ENCODE results near the gene CERS2.
"Not testable (repeated sequence)": the region's sequence is repeated elsewhere in the genome, so short reads cannot be mapped to it uniquely, and the experiment has no call there.

The CERS2 gene

DNA sequence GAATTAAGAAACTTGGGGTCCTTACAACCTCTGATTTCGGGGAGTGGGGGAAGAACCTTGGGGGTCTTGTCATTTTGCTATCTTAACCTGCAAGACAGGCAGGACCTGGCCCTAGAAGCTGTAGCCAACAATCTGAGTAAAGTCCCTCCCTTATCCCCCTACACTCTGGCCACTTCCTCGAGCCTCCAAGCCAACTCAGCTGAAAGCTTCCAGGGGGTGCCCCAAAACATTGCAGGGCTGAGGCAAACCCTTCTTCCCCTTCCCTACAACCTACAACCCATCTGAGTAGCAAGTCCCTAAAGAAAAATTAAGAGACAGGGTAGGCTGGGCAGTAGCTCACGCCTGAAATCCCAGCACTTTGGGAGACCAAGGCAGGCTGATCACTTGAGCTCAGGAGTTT, 5.0 kb downstream of the CERS2 start:
- no peak overlapping the region for H3K4me3 ChIP-seq (ENCODE audit: low read length)
- TF ChIP-seq ZNF274 (IDR thresholded peaks at IDR 0.05; ENCODE audit: low read depth, low read length), result no peak

DNA sequence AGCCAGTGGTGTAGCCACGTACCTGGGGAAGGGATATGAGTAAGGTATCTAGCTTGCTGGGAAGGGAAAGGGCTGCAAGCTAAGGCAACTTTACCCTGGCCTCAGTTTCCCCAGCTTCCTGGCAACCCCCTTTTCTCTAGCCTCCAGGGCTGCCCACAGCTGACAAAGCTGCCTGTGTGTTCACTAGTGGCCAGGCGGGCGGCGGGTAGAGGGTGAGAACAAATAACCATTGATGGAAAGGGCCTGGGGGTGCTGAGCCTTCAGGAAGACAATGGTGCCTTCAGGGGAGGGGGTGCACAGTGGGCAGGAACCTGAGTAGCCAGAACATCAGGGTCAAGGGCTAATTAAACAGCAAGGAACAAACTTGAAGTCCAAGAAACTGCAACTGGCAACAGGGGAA, 6.1 kb downstream of the CERS2 start:
- TF ChIP-seq ZNF274 (IDR thresholded peaks at IDR 0.05; ENCODE audit: low read depth, low read length), result no peak
- no peak overlapping the region for H3K4me3 ChIP-seq (ENCODE audit: low read length)

DNA sequence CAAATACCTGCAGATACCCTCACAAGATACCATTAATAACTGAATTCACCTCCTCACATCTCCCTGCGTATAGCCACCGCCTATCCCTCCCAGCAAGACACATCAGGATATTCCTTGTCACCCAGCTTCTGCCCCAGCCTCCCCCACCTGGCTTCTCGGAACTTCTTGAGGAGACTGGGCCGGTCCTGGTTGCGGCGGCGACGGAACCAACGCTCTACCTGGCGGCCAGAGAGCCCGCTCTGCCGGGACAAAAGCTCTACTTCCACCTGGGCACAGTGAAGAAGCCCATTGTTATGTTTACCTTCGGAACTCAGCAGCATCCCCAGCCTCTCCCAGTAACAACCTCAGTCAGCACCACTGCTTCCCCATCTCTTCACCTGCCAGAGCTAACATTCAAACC, 6.7 kb downstream of the CERS2 start:
- TF ChIP-seq ZNF274 (IDR thresholded peaks at IDR 0.05; ENCODE audit: low read depth, low read length), result no peak
- no peak overlapping the region for H3K4me3 ChIP-seq (ENCODE audit: low read length)

DNA sequence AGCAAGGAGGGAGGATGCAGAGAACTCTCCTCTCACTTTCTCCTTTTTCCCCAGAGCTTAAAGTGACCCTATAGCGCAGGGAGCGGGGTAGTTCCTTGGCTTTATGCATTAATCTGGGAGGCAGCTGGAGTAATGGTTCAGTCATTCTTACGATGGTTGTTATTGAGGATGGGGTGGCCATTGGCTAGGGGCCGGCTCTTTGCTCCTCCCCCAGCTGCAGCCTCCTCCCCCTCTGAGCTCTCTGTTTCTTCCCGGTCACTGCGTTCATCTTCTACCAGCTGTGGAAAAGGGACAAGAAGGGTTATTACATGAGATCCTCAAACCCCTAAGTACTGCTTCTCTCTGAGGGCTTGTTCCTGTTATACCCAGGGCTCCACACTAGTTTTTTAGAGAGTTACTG, 8.6 kb downstream of the CERS2 start:
- H3K4me3 ChIP-seq (ENCODE audit: low read length), result no peak overlapping the region
- TF ChIP-seq ZNF274 (IDR thresholded peaks at IDR 0.05; ENCODE audit: low read depth, low read length), result no peak

DNA sequence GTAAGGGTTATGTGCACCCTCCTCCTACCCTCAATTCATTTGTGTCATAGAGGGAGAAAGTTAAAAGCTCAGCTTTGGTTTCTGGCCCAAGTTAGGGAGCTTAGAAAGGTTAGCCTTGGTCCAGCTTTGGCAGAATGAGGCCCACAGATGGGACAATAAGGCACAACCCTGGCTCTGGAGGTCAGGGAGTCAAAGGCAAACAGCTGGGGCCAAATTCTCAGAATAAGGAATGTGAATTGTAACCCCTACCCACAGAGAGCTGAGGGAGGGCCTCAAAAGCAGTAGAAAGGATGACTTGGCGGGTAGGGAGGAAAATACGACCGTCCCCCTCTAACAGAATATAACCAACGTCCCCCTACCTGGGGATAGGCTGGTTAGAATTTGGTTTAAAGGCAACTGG, 9.0 kb downstream of the CERS2 start:
- TF ChIP-seq ZNF274 (IDR thresholded peaks at IDR 0.05; ENCODE audit: low read depth, low read length), result no peak
- no peak overlapping the region for H3K4me3 ChIP-seq (ENCODE audit: low read length)

DNA sequence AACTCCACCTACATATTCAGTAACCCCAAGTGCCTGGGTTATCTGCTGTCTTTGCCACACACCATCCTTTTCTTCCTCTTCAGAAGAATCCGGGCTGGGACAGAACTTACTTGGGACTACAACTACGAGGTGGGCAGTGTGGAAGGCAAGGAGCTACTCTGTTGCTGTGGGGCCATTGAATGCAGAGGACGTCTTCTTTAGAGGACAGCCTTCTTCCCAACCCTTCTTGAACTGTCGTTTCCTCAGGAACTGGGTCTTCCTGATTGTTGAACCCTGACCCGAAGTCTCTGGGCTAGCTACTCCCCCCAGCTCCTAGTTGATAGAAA, 10.5 kb downstream of the CERS2 start:
- no peak for TF ChIP-seq ZNF274 (IDR thresholded peaks at IDR 0.05; ENCODE audit: low read depth, low read length)

DNA sequence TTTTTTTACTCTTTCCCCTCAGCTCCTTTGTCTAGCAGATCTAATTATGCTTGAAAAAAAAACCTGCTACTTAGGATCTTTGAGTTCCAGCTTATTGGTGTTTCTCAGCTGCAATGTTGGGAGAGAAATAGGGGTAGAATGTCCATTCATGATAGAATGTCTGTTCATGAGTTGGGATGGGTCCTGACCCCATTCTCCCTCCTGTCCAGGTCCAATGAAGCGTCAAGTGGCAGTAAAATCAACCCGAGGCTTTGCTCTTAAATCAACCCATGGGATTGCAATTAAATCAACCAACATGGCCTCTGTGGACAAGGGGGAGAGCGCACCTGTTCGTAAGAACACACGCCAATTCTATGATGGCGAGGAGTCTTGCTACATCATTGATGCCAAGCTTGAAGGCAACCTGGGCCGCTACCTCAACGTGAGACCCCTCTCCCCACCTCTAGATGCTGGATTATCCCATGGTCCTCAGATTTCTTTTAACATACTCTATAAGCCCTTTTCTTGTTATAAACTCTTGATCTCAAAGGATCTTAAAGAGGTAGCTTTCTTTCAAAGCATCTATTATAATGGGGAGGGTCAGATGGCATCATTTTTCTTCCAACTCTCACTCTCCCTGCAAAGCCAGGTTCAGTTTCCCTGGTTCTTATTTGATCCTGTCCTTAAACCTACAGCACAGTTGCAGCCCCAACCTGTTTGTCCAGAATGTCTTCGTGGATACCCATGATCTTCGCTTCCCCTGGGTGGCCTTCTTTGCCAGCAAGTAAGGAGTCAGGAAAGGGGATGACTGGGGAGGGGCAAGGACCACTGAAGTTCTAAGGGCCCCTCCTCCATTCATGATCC, 11.1 kb downstream of the CERS2 start:
- no peak for TF ChIP-seq ZNF274 (IDR thresholded peaks at IDR 0.05; ENCODE audit: low read depth, low read length)

More for the DNA sequence above, 10.5 kb downstream of the CERS2 start:
- H3K4me3 ChIP-seq (ENCODE audit: low read length), result no peak overlapping the region

DNA sequence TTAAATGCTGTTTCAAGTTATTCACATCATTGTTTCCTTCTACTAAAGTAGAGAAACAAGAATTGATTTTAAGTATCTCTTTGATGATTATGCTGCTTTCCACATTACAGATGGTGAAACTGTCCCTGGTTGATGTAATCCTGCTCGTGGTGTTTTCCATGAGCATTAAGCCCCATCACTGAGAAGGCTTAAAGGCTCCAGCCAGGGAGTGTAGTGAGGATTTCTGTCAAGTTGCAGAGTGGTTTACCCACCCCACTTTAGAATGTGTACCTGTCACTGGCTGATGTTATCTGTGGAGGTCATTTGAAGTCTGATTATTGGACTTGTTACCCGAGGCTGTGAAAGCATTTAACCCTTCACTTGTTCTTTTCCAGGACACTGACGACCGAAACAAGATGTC, 12.9 kb downstream of the CERS2 start:
- H3K4me3 ChIP-seq (ENCODE audit: low read length), result no peak overlapping the region
- no peak for TF ChIP-seq ZNF274 (IDR thresholded peaks at IDR 0.05; ENCODE audit: low read depth, low read length)

More for the DNA sequence above, 11.1 kb downstream of the CERS2 start:
- H3K4me3 ChIP-seq (ENCODE audit: low read length), result no peak overlapping the region

DNA sequence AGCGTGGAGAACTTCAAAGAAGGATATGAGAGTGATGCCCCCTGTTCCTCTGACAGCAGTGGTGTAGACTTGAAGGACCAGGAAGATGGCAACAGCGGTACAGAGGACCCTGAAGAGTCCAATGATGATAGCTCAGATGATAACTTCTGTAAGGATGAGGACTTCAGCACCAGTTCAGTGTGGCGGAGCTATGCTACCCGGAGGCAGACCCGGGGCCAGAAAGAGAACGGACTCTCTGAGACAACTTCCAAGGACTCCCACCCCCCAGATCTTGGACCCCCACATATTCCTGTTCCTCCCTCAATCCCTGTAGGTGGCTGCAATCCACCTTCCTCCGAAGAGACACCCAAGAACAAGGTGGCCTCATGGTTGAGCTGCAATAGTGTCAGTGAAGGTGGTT, 14.0 kb downstream of the CERS2 start:
- H3K4me3 ChIP-seq (ENCODE audit: low read length), result no peak overlapping the region

DNA sequence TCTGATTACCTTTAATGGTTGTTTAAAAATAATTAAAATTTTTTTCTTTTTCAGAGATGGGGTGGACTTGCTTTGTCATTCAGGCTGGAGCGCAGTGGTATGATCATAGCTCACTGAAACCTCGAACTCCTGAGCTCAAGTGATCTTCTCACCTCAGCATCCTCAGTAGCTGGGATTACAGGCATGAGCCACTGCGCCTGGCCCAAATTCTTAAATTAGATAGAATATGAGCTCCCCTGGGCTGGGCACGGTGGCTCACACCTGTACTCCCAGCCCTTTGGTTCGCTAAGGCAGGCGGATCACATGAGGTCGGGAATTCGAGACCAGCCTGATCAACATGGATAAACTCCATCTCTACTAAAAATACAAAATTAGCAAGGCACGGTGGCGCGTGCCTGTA, 17.0 kb downstream of the CERS2 start:
- TF ChIP-seq ZNF274 (IDR thresholded peaks at IDR 0.05; ENCODE audit: low read depth, low read length), result no peak
- no peak overlapping the region for H3K4me3 ChIP-seq (ENCODE audit: low read length)

More for the DNA sequence above, 14.0 kb downstream of the CERS2 start:
- no peak for TF ChIP-seq ZNF274 (IDR thresholded peaks at IDR 0.05; ENCODE audit: low read depth, low read length)

DNA sequence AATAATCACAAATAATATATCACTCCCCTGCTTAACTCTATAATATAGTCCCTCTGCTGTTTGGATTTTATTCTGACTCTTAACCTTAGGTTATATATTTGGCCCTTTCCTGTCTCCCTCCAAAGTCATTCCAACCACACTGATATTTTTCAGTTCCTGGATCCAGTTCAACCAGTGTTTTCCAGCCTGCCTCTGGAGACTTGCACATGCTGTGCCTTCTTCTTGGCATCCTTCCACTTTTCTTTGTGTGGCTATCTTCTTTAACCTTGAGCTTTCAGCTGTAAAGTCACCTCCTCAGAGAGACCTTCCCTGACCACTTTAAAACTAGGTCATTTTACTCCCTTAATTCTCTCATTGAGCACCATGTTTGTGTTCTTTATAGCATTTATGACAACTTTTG, 19.4 kb downstream of the CERS2 start:
- H3K4me3 ChIP-seq (ENCODE audit: low read length), result no peak overlapping the region
- no peak for TF ChIP-seq ZNF274 (IDR thresholded peaks at IDR 0.05; ENCODE audit: low read depth, low read length)

DNA sequence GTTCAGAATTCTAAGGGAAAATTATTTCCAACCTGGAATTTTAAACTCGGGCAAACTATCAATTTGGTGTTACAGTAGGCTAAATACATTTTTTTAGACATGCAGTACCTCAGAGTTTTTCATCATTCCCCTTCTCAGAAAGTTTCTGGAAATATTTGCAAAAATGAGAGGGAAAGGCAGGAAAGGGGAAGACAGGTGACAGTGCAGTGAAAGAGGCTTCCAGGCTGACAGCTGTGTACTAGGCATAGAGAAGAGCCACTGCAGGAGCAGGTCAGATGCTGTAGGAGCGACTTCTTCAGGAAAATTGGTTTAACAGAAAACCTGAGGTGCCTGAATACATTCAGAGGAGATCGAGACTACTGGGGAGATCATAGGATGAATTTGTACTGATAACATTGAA, 19.9 kb downstream of the CERS2 start:
- no peak overlapping the region for H3K4me3 ChIP-seq (ENCODE audit: low read length)
- TF ChIP-seq ZNF274 (IDR thresholded peaks at IDR 0.05; ENCODE audit: low read depth, low read length), result no peak

DNA sequence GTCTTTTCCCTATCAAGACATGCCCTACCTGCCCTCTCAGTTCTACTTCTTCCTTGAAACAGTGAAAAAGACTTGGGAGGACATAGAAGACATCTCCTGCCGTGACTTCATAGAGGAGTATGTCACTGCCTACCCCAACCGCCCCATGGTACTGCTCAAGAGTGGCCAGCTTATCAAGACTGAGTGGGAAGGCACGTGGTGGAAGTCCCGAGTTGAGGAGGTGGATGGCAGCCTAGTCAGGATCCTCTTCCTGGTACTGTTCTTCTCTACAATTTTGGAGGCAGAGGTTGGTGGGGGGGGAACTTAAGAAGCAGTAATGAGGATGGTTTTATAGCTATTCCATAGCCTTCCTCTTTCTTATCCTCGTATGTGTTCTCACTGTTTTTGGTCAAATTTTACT, 29.8 kb downstream of the CERS2 start:
- H3K4me3 ChIP-seq (ENCODE audit: low read length), result no peak overlapping the region
- no peak for TF ChIP-seq ZNF274 (IDR thresholded peaks at IDR 0.05; ENCODE audit: low read depth, low read length)

DNA sequence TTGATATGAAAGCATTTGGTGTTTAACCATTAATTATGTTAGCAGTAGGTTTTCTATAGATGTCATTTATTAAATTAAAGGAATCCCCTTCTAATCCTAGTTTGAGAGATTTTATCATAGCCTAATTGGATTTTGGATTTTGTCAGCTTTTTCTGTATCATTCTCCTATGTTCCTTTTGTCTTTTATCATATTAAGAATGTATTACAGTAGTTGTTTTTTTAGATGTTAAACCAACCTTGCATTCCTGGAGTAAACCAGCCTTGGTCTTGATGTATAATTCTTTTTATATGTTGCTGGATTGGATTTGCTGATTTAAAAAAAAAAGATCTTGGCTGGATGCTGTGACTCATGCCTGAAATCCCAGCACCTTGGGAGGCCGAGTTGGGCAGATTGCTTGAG, 42.9 kb downstream of the CERS2 start:
- no peak for TF ChIP-seq ZNF274 (IDR thresholded peaks at IDR 0.05; ENCODE audit: low read depth, low read length)
- no peak overlapping the region for H3K4me3 ChIP-seq (ENCODE audit: low read length)

DNA sequence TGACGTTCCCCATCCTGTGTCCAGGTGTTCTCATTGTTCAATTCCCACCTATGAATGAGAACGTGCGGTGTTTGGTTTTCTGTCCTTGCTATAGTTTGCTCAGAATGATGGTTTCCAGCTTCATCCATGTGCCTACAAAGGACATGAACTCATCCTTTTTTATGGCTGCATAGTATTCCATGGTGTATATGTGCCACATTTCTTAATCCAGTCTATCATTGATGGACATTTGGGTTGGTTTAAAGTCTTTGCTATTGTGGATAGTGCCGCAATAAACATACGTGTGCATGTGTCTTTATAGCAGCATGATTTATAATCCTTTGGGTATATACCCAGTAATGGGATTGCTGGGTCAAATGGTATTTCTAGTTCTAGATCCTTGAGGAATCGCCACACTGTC, 45.9 kb downstream of the CERS2 start:
- H3K4me3 ChIP-seq (ENCODE audit: low read length), result not testable (repeated sequence)

DNA sequence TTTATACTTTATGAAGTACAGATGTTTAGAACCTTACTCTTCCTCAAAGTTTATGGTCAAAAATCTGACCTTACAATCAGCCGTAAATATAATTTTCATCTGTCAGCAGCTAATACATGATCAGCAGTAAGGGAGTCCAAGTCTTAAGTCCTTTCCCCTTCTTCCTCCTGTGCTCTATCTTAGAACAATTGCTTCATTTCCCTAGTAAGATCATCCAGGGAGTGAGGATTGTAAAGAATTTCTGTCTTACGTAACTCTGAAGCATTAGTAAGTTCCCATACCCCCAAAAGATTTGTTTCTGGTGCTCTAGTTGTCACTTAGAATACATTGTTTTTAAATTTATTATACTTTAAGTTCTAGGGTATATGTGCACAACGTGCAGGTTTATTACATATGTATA, 46.3 kb downstream of the CERS2 start:
- no peak overlapping the region for H3K4me3 ChIP-seq (ENCODE audit: low read length)
- no peak for TF ChIP-seq ZNF274 (IDR thresholded peaks at IDR 0.05; ENCODE audit: low read depth, low read length)

All from GM08714 (cell line).